Endothelial cell of umbilical vein (primary cell): ENCODE results near the gene UBXN6. TPM values are rescaled to one million over a fixed set of nuclear protein-coding genes. Genes with fewer than 3 reads are reported as not detected.

Experiments used
- BruUV-seq: library from RNA; stranded (reverse); fragments of 400-500 nt; replicated peaks from 2 replicates; lab custom pipeline; 2021; lab: Mats Ljungman, UMichigan
- CTCF ChIA-PET: fragments of 300-600, 350-600 bp; sonication (Branson Sonifier 250); formaldehyde crosslinking; loops from one replicate; lab custom pipeline; 2021; ENCODE audit warnings: antibody characterized with exemption, inconsistent platforms; lab: Charles Lee
- POLR2A ChIA-PET: fragments of 300-600, 350-600 bp; sonication (Branson Sonifier 250); formaldehyde crosslinking; loops from one replicate; lab custom pipeline; 2021; ENCODE audit warnings: antibody characterized with exemption, inconsistent platforms; lab: Charles Lee
- DNase-seq: peaks from one replicate; pipeline ENCODE4 v3.0.0-alpha.2; 2011; ENCODE audit warnings: low read depth, low spot score
- FAIRE-seq: peaks from 2 replicates; lab custom pipeline; 2011; peaks lifted over from hg19 to GRCh38; lab: Jason Lieb, UNC
- H2AFZ ChIP-seq: 2 replicates; pipeline ENCODE4 v1.6.0; 2012; ENCODE audit warnings: low read depth, low read length, control low read depth, inconsistent platforms
- H3K27ac ChIP-seq: 2 replicates; pipeline ENCODE4 v1.5.1; 2011; ENCODE audit warnings: low read depth, mild to moderate bottlenecking, control low read depth, low read length, moderate library complexity; ENCODE audit not compliant: insufficient read depth
- H3K27me3 ChIP-seq, 2 experiments: 2 replicates each; pipeline versions ENCODE4 v1.6.0 to v1.6.1; 2011; ENCODE audit warnings: low read length in 2 of 2, mixed read lengths in 1 of 2; ENCODE audit not compliant: control insufficient read depth in 2 of 2, insufficient read depth in 2 of 2
- H3K36me3 ChIP-seq, 2 experiments: 2 replicates in 1 of 2; 3 replicates in 1 of 2; pipeline ENCODE4 v1.5.1; 2011; ENCODE audit warnings: low read length in 2 of 2, mild to moderate bottlenecking in 1 of 2, moderate library complexity in 1 of 2; ENCODE audit not compliant: control insufficient read depth in 2 of 2, insufficient read depth in 2 of 2; ENCODE audit errors: extremely low read depth in 1 of 2
- H3K4me1 ChIP-seq: 3 replicates; pipeline ENCODE4 v1.5.1; 2011; ENCODE audit warnings: mild to moderate bottlenecking, low read length; ENCODE audit not compliant: control insufficient read depth, insufficient read depth; ENCODE audit errors: extremely low read depth
- H3K4me2 ChIP-seq: 2 replicates; pipeline ENCODE4 v1.6.1; 2011; ENCODE audit warnings: low read length, control low read depth, mixed read lengths; ENCODE audit not compliant: insufficient read depth
- H3K4me3 ChIP-seq, 3 experiments: fragments of 200-600 bp in 1 of 3; sonication (generic), shearing (Covaris generic) in 1 of 3; replicated peaks in 1 of 3; 2 replicates each; pipeline ENCODE4 v1.5.1; 2011 to 2016; ENCODE audit warnings: control low read depth in 3 of 3, low read length in 3 of 3, mild to moderate bottlenecking in 2 of 3, inconsistent platforms in 1 of 3, low read depth in 1 of 3, moderate library complexity in 1 of 3; ENCODE audit not compliant: insufficient read depth in 1 of 3
- H3K79me2 ChIP-seq: 2 replicates; pipeline ENCODE4 v1.6.0; 2012; ENCODE audit warnings: low read length, inconsistent platforms; ENCODE audit not compliant: control insufficient read depth, insufficient read depth
- H3K9ac ChIP-seq: replicated peaks from 2 replicates; pipeline ENCODE3; 2011; ENCODE audit warnings: low read length, control low read depth; ENCODE audit not compliant: insufficient read depth; ENCODE audit errors: extremely low read depth
- H3K9me1 ChIP-seq: replicated peaks from 3 replicates; pipeline ENCODE4 v1.6.0; 2011; ENCODE audit warnings: mild to moderate bottlenecking, low read length; ENCODE audit not compliant: control insufficient read depth, insufficient read depth; ENCODE audit errors: extremely low read depth
- H3K9me3 ChIP-seq: replicated peaks from 2 replicates; pipeline ENCODE4 v1.5.1; 2012; ENCODE audit warnings: low read length, inconsistent platforms; ENCODE audit not compliant: control insufficient read depth, insufficient read depth
- H4K20me1 ChIP-seq: replicated peaks from 2 replicates; pipeline ENCODE3; 2011; ENCODE audit warnings: mild to moderate bottlenecking, low read length; ENCODE audit not compliant: control insufficient read depth, insufficient read depth; ENCODE audit errors: extremely low read depth
- CTCF ChIP-seq, 2 donors: IDR thresholded peaks; 1 replicate in 1 of 2; 2 replicates in 1 of 2; pipeline ENCODE4 v1.5.1; 2011; ENCODE audit warnings: low read length in 2 of 2, mild to moderate bottlenecking in 2 of 2, moderate library complexity in 2 of 2, control low read depth in 1 of 2, inconsistent platforms in 1 of 2, low read depth in 1 of 2; ENCODE audit not compliant: insufficient read depth in 1 of 2; ENCODE audit errors: extremely low read depth in 1 of 2
- EZH2 ChIP-seq: IDR thresholded peaks from 2 replicates; pipeline ENCODE4 v1.6.1; 2012; ENCODE audit warnings: borderline replicate concordance, low read depth, mild to moderate bottlenecking, moderate library complexity, low read length, inconsistent platforms; ENCODE audit not compliant: severe bottlenecking
- FOS ChIP-seq: IDR thresholded peaks from 2 replicates; pipeline ENCODE4 v1.6.1; 2011; ENCODE audit warnings: mild to moderate bottlenecking, low read length, moderate library complexity, borderline replicate concordance; ENCODE audit not compliant: insufficient read depth
- GATA2 ChIP-seq: IDR thresholded peaks from 2 replicates; pipeline ENCODE4 v1.7.0; 2011; ENCODE audit warnings: low read depth, mild to moderate bottlenecking, moderate library complexity, mixed read lengths, low read length; ENCODE audit not compliant: insufficient read length, insufficient read depth
- JUN ChIP-seq: IDR thresholded peaks from 2 replicates; pipeline ENCODE4 v1.6.1; 2011; ENCODE audit warnings: borderline replicate concordance, low read depth; ENCODE audit not compliant: insufficient read length, insufficient read depth
- MAX ChIP-seq: IDR thresholded peaks from 2 replicates; pipeline ENCODE4 v1.6.1; 2011; ENCODE audit not compliant: insufficient read depth, insufficient read length
- MYC ChIP-seq: IDR thresholded peaks from one replicate; pipeline ENCODE4 v1.6.1; 2011; ENCODE audit warnings: mild to moderate bottlenecking, low read depth, low read length
- POLR2A ChIP-seq: IDR thresholded peaks from 2 replicates; pipeline ENCODE4 v1.6.1; 2012; ENCODE audit warnings: low read depth, mild to moderate bottlenecking, control low read depth, low read length
- POLR2AphosphoS5 ChIP-seq: IDR thresholded peaks from 2 replicates; pipeline ENCODE4 v1.6.1; 2012; ENCODE audit warnings: low read depth, mild to moderate bottlenecking, control low read depth, low read length, moderate library complexity; ENCODE audit not compliant: insufficient read depth
- dilution Hi-C: fragments of 300-500 bp; cut with MboI; formaldehyde crosslinking; loops from one replicate; pipeline ENCODE4 v1.15.0; 2019; ENCODE audit warnings: low sequenced_read_pairs; ENCODE audit not compliant: extremely low pct_ligation_motif_present
- intact Hi-C: fragments of 100-400 bp; cut with micrococcal nuclease; formaldehyde crosslinking; loops from one replicate; pipeline ENCODE4 v1.10.0; 2022
- polyA plus RNA-seq, 4 experiments: library from polyadenylated mRNA; depleted of rRNA in 3 of 4; stranded (reverse) in 3 of 4; unstranded in 1 of 4; fragments of >200 nt; gene quantifications; 2 replicates each; pipeline versions ENCODE4 v1.2.1 to v1.2.3, GENCODE V29; 2011 to 2012; ENCODE audit warnings: missing spikeins in 1 of 4
- total RNA-seq: library from RNA; stranded (reverse); gene quantifications from 2 replicates; pipeline ENCODE4 v1.2.3, GENCODE V29; 2021

Gene UBXN6
- total and polyA plus RNA-seq, 2 donors (not counting 3 experiments of a cell fraction or from before 2014, with no cell fraction given), result 78.5 to 93.7 TPM

GRCh38 chr19:4505570-4506448 is 48.2 kb upstream of the UBXN6 start:
- no peak for FAIRE-seq
- Histone ChIP-seq H3K79me2 (no peaks in the 10 kb centered on the region), H3K27ac (no peak overlapping the region), H3K4me1 (peaks cover 10% of the 10 kb centered on the region), H3K9me1 (no peaks in the 10 kb centered on the region), H3K4me2 (no peak overlapping the region), H3K4me3 (no peak overlapping the region), H2AFZ (no peak overlapping the region), H3K36me3 (peaks cover 3 to 19% of the 10 kb centered on the region in 2 experiments), H3K27me3 (no peaks in the 10 kb centered on the region), H3K9ac (no peak overlapping the region), H4K20me1 (no peaks in the 10 kb centered on the region), H3K9me3 (no peaks in the 10 kb centered on the region)
- intact Hi-C loops (no loop called here), dilution Hi-C loops (no loop called here)
- no peak for DNase-seq
- TF ChIP-seq GATA2, result no peak
- TF ChIP-seq CTCF (IDR thresholded peaks at IDR 0.05; ENCODE audit: extremely low read depth in 1 of 2, insufficient read depth in 1 of 2, low read depth in 1 of 2, low read length in 2 of 2), result no peak
- no peak for TF ChIP-seq MYC
- no peak for TF ChIP-seq FOS
- no peak for TF ChIP-seq JUN
- TF ChIP-seq MAX, result no peak
- no peak for TF ChIP-seq POLR2AphosphoS5
- TF ChIP-seq POLR2A, result no peak
- no peak for TF ChIP-seq EZH2
- BruUV-seq, result no TSS peak
- POLR2A ChIA-PET, result no interaction called here
- CTCF ChIA-PET, result interaction anchor here (1.0 to 4.7 kb wide), 2 partner anchors 10 to 18 kb away, joined by 7 to 54 read pairs; no protein-coding TSS in a partner anchor
